Renal cortex interstitium (tissue), 11 donors: ENCODE data around the gene RSPH9. TPM values are rescaled to one million over a fixed set of nuclear protein-coding genes. Genes with fewer than 3 reads are reported as not detected.
"Not testable (repeated sequence)": the region's sequence is repeated elsewhere in the genome, so short reads cannot be mapped to it uniquely, and the experiment has no call there.

Source experiments
- DNase-seq, 11 donors: peaks; one replicate each; pipeline ENCODE4 v3.0.0-alpha.2; 2013; ENCODE audit warnings: low read depth in 9 of 11, low spot score in 4 of 11; ENCODE audit errors: extremely low read depth in 1 of 11
- polyA plus RNA-seq, 3 donors: library from polyadenylated mRNA; unstranded; fragments of 120-200 nt; gene quantifications; one replicate each; pipeline ENCODE4 v1.2.1, GENCODE V29; 2013; ENCODE audit not compliant: insufficient read length in 3 of 3

The RSPH9 gene
- polyA plus RNA-seq, 3 donors, result 1.1 to 1.7 (median 1.7) TPM

- DNase-seq, result no peak
Measured at GRCh38 chr6:43658161-43658560, 13.3 kb downstream of the RSPH9 start.

GRCh38 chr6:43662948-43663347 is 18.1 kb downstream of the RSPH9 start:
- not testable (repeated sequence) for DNase-seq

DNA sequence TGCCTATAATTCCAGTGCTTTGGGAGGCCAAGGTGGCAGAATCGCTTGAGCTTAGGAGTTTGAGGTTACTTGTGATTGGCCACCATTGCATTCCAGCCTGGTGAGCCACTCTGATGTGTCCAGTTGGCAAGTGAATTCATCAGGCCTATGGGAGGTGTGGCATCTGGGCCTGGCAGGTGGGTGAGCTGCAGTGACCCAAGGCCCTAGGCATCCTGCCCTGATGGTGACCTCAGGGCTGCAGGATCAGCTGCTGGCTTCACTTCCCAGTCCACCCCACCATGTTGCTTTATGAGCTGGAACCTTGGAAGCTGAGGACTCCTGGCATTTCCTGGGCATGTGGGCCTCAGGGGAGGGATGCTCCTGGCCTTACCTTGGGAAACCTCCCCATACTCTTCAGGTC is 20.5 kb downstream of the RSPH9 start:
- no peak for DNase-seq

DNA sequence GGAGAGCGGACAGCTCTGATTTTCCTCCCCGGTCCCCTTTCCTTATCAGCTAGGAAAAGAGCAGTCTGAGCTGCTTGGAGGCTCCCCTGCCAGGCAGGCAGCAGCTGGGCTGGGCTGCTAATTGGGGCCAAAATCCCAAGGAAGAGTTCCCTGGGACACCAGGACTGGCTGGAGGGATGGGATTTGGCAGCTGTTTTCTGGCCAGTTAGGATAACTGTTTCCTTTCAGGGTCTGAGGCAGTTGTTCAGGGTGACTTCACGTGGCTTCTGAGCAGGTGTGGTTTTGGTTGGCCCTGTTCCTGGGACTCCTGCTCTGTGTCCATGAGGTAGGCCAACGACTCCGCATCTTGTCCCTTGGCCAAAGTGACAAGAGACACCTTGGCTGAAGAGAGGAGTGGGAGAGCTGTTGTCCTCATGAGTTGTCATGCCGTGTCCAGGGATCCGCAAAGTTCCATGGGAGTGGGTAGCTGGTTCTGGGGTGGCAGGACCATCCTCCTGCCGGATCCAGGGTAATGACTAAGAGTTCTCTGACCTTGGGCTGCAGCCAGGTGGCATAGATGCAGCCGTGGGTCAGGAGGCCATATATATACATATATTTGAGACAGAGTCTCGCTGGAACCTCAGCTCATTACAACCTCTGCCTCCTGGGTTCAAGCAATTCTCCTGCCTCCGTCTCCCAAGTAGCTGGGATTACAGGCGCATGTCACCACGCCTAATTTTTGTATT is 21.5 kb downstream of the RSPH9 start:
- DNase-seq, result no peak

DNA sequence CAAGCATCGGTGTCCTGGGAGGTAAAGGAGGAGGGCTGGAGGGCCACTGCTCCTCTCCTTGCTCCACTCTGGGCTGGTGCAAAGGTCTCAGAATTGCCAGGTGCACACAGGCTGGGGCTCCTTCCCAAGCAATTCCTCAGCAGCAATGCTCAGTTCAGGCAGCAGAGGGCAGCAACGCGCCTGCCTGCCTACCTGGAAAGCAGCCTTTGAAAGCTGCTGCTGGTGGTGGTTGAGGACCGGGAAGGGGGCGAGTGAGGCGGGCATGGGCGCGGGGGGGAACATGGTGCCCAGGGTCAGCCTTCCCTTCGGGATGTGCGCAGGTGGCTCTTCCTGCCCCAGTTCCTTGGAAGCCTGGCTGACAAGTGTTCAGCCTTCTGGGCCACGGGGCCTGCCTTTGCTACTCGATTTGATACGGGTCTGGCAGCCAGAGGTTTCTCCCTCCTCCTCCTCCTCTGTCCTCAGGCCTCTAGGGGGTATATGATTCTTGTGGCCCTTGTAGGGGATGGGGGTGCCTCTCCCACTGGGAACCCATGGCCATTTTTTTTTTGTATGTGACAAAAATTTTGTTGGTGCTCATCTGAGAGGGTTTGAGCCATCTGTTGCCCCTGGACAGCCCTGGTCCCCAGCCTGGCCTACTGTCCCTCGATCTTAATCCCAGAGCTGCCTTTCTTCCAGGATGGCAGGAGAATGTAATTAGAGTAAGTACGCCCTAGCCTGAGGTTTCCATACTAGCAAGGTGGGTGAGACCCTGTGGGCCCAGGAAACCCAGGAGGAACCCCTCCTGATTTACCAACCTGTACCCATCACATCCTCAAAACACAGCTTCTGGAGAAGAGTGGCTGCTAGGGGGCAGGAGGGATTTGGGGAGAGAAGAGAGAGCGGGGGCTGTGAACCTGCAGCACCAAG is 22.7 kb downstream of the RSPH9 start:
- peak in 8 of 11 donors; percentile 74 to 86 (median 82) for DNase-seq

DNA sequence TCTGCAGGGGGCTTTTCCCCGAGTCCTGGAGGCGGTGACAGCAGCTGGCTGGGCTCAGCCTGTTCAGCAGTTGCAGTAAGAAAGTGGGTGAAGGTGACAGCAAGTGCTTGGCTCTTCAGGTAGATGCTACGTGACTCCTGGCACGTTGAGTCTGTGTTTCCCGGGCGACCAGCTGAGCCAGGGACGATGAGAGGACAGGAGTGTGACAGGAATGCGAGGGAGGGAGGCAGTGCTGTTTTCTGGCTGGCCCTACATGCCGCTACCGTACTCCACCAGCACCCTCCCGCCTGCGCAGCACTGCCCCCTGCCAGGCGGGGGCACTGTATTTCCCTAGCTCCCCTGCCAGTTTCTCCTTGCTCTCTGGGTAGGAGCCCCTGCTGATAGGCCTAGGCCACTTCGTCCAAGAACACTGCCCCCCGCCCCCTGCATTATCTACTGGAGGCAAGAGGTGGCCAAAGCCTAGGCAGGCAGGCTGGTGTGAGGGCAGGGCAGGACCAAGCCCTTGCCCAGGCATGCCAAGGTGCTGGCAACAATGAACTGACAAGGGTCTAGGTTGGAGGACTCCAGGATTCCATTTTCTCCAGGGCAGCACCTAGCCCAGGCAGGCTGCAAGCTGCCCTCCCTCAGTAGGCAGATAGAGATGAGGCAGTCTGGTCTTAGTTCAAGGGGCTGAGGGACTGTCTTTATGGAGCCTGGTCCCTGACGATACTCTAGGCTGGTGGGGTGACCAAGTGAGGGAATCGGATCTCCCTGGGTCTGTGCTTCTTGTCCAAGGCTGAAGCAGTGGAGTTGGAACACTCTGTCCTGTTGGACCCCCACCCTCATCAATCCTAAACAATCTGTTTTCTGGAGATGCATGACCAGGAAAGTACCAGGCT is 23.6 kb downstream of the RSPH9 start:
- peak in 9 of 11 donors; percentile 72 to 93 (median 88) for DNase-seq

GRCh38 chr6:43669050-43669921 is 24.4 kb downstream of the RSPH9 start:
- DNase-seq, result no peak

DNA sequence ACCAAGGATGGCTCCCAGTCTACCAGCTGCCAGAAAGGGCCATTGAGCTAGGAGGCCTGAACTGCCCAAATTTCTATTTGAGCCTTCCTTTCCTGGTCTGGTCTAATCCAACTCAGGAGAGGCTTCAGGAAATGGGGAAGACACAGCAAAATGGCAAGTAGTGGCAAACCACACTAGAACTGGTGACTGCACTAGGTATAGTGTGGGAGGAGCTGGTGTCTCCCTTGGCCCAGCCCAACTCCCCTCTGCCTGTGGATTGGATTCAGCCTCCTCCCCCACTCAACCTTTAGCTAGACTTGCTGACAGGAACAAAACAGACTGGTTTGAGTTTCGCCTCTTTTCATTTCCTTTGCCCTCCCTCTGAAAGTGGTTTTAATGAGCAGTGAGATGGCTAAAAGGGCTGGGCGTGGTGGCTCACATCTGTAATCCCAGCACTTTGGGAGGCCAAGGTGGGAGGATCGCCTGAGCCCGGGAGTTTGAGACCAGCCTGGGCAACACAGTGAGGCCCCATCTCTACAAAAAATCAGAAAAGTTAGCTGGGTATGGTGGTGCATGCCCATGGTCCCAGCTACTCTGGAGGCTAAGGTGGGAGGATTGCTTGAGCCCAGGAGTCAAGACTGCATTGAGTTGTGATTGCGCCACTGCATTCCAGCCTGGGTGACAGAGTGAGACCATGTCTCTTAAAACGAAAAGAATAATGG is 25.2 kb downstream of the RSPH9 start:
- DNase-seq, result no peak

- DNase-seq, result no peak
Measured at GRCh38 chr6:43670623-43670986, 25.8 kb downstream of the RSPH9 start.

GRCh38 chr6:43671011-43671800 is 26.4 kb downstream of the RSPH9 start:
- no peak for DNase-seq

DNA sequence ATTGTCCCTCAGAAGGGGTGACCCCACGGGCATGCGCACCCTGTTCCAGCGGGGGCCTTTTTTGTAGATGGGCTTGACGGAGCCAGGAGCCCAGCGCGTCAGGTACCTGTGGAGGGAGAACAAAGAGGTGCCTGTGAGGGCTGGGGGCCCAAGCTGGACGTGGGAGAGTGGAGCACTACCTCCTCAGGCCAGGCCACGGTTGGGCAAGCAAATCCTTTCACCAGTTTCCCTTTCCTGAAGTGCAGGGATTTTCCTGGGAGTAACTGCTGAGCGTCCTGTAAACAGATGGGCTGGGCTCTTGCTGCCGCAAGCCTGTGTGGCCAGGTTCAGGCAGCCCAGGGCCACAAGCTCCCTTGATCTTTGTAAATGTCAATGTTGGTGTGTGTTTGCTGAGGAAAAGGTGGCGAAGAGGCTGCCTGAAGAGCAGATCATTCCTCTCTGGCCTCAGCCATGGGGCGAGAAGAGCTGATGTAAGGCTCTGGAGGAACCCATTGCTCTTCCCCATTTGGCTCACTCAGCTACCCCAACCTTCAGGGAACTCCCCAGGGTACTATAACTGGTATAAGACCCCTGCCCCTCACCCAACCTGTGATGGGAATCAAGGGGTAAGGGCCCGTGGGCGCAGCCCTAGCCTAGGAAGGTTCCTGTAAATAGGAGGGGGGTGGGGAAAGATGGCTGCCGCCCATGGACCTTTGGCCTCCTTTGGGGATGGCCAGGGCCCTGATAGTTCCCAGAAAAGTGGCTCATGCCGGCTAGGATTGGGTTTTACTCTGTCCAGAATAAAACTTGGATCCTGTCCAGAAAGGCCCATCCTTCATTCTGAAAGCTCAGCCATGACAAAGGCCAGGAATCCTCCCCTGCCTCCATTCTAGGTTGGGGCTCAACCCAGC is 27.2 kb downstream of the RSPH9 start:
- no peak for DNase-seq

DNA sequence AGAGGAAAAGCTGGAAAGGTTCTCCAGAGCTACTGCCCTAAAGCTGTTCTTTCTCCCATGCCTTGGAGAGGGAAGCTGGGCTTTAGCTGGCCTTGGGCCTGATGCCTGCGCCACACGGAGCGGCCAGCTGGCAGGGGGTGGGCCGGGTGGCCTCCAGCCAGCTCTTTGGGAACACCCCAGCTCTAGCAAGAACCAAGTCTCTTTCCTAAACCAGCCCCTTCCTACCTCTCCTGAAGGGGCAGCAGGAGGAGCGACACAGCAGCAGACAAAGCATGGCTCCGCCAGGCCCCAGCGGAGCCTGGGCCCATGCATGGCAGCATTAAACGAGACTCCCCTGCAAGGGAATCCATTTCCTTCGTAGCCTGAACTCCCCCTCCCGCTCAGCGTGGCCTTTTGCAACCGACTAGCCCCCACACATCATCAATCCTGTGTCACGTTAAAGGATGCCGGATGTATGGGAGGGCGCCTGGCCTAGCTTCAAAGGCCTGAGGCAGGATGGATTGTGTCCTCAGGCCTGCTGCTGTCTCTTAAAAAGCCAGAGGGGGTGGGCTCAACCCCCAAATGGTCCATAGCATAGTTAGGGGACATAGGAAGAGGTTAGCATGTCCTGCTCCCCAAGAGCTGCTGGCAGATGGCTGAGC is 28.7 kb downstream of the RSPH9 start:
- peak in 7 of 11 donors; percentile 62 to 83 (median 79) for DNase-seq

GRCh38 chr6:43674291-43674690 is 29.5 kb downstream of the RSPH9 start:
- DNase-seq, result no peak

GRCh38 chr6:43674921-43675320 is 30.1 kb downstream of the RSPH9 start:
- DNase-seq, result no peak

DNA sequence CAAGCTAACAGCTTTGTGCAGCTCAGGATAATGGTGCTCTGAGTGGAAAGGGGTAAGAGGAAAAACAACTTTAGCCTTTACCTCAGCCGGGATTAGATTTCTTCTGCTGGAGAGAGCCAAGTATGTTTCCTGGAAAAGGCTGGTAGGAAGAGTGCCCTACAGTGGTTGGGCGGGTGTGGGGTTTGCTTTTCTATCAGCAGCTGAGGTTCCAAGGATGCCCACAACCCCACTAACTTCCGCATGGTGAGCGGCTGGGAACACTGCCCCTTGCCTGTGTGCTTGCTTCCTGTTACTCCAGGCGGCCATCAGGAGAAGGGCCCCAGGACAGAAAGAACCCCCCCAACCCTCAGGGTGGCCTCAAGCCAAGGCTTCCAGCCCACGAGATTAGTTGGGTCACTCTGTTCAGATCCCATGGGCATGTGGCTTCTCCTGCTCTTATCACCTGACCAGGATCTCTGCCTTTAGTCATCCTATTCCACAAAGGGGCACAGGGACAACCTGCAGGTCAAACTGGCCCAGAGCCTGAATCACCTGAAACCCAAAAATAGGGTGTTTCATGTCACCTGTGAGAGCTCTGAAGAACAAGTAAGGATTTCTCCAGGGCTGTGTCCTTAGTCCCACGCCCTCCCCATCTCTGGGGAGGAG is 32.2 kb downstream of the RSPH9 start:
- DNase-seq, result no peak
